GM12864 (cell line): ENCODE measurements around the gene CDC73.

Experiments
- DNase-seq: peaks from one replicate; pipeline ENCODE4 v3.0.0-alpha.2; 2011; ENCODE audit warnings: low read depth
- H3K4me3 ChIP-seq: 2 replicates; pipeline ENCODE4 v1.5.1; 2011; ENCODE audit warnings: mild to moderate bottlenecking, low read depth, low read length, control low read depth
- TF ChIP-seq, protein P1 (sequence below): IDR thresholded peaks from 2 replicates; pipeline ENCODE4 v1.5.1; 2011; ENCODE audit warnings: low read depth, mild to moderate bottlenecking, moderate library complexity, low read length, control low read depth, inconsistent platforms; ENCODE audit errors: missing control alignments

CDC73 gene

DNA sequence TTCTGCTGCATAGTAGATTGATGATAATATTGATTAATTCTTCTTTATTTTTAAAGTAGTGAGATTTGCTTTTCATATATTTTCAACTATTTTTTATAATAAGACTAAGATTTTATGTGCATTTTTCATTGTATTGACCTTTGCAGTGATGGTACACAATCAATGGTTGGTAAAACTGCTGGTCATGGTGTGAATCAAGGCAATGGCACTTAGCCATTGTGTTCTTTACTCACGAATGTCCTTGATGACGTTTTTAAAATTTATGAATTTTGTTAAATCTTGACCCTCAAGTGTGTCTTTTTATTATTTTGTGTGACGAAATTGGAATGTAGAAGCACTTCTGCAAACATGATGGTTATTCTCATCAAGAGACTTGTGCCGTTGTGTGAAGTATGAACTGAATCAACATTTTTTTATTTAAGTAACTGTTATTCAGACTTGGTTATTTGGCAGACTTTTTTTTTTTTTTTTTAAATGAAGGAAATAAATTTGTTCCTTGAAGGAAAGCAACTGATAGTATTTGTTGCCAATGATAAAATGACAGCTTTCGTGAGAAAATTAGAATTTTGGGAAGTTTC, 22.6 kb downstream of the CDC73 start:
- TF ChIP-seq, protein P1, sequence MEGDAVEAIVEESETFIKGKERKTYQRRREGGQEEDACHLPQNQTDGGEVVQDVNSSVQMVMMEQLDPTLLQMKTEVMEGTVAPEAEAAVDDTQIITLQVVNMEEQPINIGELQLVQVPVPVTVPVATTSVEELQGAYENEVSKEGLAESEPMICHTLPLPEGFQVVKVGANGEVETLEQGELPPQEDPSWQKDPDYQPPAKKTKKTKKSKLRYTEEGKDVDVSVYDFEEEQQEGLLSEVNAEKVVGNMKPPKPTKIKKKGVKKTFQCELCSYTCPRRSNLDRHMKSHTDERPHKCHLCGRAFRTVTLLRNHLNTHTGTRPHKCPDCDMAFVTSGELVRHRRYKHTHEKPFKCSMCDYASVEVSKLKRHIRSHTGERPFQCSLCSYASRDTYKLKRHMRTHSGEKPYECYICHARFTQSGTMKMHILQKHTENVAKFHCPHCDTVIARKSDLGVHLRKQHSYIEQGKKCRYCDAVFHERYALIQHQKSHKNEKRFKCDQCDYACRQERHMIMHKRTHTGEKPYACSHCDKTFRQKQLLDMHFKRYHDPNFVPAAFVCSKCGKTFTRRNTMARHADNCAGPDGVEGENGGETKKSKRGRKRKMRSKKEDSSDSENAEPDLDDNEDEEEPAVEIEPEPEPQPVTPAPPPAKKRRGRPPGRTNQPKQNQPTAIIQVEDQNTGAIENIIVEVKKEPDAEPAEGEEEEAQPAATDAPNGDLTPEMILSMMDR: no peak

DNA sequence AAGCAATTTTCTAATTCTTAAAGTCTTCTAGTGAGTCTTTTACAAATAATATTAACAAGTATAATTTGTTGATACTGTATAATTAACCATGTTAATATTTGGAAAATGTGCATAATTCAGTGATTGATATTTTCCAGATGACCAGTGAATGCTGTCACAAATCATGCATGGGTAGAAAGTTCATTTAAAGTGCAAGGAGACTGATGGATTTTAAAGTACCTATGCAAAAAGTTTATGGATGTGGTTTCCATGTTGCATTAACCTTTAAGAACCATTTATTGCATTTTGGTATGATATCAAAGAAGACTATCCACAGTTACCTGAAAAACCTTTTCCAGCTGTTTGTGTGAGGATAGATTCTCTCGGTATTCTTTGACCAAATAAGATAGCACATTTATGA, 23.2 kb downstream of the CDC73 start:
- no peak for DNase-seq
- TF ChIP-seq, protein P1: no peak
- H3K4me3 ChIP-seq: no peak overlapping the region

More for the DNA sequence above, 22.6 kb downstream of the CDC73 start:
- H3K4me3 ChIP-seq: no peak overlapping the region
- no peak for DNase-seq

DNA sequence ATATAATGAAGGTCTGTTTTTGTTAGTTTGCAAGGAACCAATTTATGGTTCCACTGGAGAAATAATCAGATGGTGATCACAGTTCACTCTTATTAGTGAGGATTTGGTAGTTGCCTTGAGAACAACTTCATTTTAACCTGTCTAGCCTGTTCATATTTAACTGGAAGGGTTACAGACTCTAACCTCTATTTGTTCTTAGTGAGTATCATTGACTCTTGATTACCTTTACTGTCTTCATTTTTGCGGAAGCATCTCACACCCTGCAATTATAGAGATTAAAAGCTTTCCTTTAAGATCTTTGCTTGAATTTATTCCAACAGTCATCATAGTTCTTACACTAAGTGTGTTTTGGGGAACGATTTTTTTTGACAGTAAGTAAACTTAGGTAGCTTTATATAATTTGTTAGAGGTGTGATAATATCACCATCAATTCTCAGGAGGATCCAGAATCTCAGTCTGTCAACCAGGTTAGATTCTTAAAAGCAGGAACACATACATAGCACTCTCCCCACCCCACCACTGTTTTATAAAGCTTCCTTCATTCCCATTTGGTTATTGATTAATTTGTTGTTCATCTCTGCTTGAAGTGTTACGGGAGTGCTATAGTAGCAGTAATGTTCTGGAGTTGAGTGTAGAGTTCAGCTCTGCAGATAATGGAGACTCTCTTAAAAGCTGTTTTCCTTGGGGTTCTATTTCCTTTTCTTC, 34.4 kb downstream of the CDC73 start:
- DNase-seq: no peak
- H3K4me3 ChIP-seq: no peak overlapping the region
- TF ChIP-seq, protein P1: no peak

DNA sequence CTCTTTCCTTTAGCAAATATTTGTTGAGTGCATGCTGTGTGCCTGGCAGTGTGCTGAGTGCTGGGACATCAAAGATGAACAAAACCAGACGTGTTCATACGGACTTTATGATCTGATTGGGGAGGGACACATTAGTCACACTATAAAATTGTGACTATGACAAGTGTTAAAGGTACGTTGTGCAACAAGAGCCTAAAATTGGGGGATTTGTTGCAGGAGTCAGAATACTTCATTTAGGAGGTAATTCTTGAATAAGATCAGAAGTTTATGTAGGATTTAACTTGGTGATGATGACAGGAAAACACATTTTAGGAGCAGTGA, 35.0 kb downstream of the CDC73 start:
- TF ChIP-seq, protein P1: no peak
- no peak overlapping the region for H3K4me3 ChIP-seq
- no peak for DNase-seq

DNA sequence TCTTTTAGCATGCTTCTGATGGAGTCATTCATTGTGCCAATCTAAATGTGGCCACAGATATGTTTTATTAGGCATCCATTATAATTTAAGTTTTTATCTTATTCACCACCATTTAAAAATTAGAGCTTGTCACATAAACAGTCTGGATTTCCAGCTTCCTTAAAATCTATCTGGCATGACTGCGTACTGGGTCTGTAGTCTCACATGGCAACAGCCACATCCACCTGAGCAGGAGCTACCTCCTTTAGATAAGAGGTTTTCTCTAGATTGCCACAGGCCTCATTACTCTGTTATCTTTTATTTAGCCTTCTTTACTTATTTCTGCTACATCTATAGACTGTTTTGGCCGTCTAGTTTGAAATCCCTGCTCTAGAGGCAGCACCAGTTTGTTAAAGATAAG, 35.5 kb downstream of the CDC73 start:
- DNase-seq: no peak
- TF ChIP-seq, protein P1: no peak
- H3K4me3 ChIP-seq: no peak overlapping the region

DNA sequence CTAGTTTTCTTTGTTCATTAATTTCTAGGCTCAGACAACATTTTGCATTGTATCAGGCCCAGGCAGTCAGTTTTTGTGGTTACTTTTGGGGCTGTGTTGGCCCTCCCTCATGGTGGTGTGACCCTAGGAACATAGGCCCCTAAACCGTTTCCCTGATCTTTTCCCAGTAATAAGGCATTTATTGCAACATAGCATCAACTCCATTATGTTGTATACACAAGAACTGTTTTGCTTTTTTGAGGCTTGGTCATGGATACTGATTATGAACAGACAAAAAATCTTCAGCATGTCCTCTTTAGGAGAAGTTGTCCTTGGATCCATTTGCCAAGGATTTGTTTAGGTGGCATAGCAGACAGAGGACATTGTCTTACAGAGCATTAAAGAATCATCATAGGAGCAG, 54.3 kb downstream of the CDC73 start:
- no peak for DNase-seq
- no peak overlapping the region for H3K4me3 ChIP-seq
- TF ChIP-seq, protein P1: no peak

DNA sequence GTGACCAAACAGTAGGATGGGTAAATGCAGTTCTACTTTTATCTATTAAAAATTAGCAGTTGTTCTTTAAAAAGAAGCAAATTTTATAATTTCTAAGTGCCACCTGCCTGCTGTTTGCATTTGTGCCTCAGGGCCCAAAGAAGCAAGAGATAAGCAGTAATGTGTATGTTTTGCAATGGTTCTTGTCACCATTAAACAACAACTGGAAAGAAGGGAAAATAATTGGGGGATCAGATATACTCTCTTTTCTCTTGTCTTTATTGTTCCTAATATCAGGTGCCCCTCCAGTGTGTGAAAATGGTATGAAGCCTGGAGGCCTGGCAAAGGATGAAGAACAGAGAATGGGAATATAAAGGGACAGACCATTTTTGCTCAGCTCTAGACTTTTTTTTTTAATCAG, 55.0 kb downstream of the CDC73 start:
- H3K4me3 ChIP-seq: no peak overlapping the region
- TF ChIP-seq, protein P1: no peak
- DNase-seq: no peak
